Sigmoid colon (tissue), 7 donors: ENCODE results near the gene CFC1. TPM values are rescaled to one million over a fixed set of nuclear protein-coding genes. Genes with fewer than 3 reads are reported as not detected.

Source experiments
- polyA plus RNA-seq, 3 donors: library from polyadenylated mRNA; stranded (reverse); fragments of 200-250 nt; gene quantifications; one replicate each; pipeline ENCODE4 v1.2.3, GENCODE V29; 2013
- small RNA-seq, 3 donors: library from RNA; depleted of rRNA; stranded (forward); fragments of <200 nt; gene quantifications; one replicate each; pipeline ENCODE3, GENCODE V24; 2016
- total RNA-seq, 4 donors: library from RNA; depleted of rRNA; stranded (reverse); fragments of >200 nt; gene quantifications; one replicate each; pipeline ENCODE4 v1.1.0, GENCODE V29; 2016
- donor health status: healthy with polysubstance abuse.
- donor health status: Bipolar disorder and iron deficiency.
- donor health status: healthy.

Gene CFC1
- total and polyA plus RNA-seq, 7 donors, result 0.29 to 0.69 TPM; not detected in 5

Small RNA genes within 50 kb of the gene (small RNA-seq; reads per million reads assigned to genes)
- gene RF00017 (0 reads per million in 3 donors), gene RNU6-848P (0 reads per million in 3 donors)

Other genes with a start within 250 kb of the CFC1 start
- gene PTPN18, start 243.5 kb downstream of the CFC1 start, total RNA-seq, result 10 to 100 TPM; 30.0 to 39.2 (median 37.4) TPM
- gene PTPN18, start 243.5 kb downstream of the CFC1 start, polyA plus RNA-seq, result 100 to 1,000 TPM in 1 of 3 donors, 10 to 100 TPM in 2; 49.7 to 113 (median 55.3) TPM
- gene POTEI, start 90.2 kb downstream of the CFC1 start, total RNA-seq, result not detected
- gene POTEI, start 90.2 kb downstream of the CFC1 start, polyA plus RNA-seq, result under 1 TPM in 1 of 3 donors, not detected in 2; 0.03 TPM
- not detected for gene CFC1B, start 78.4 kb downstream of the CFC1 start, total RNA-seq
- gene CFC1B, start 78.4 kb downstream of the CFC1 start, polyA plus RNA-seq, result not detected
- not detected for gene POTEJ, start 11.9 kb upstream of the CFC1 start, total RNA-seq
- under 1 TPM in 1 of 3 donors, not detected in 2; 0.01 TPM for gene POTEJ, start 11.9 kb upstream of the CFC1 start, polyA plus RNA-seq
- gene GPR148, start 129.5 kb upstream of the CFC1 start, total RNA-seq, result not detected
- under 1 TPM in 1 of 3 donors, not detected in 2; 0.04 TPM for gene GPR148, start 129.5 kb upstream of the CFC1 start, polyA plus RNA-seq
- 1 to 10 TPM in 1 of 4 donors, under 1 TPM in 1, not detected in 2; 0.33 to 1.4 TPM for gene AMER3, start 156.0 kb upstream of the CFC1 start, total RNA-seq
- under 1 TPM; under 0.01 to 0.28 (median 0.23) TPM for gene AMER3, start 156.0 kb upstream of the CFC1 start, polyA plus RNA-seq
- 10 to 100 TPM; 15.8 to 32.4 (median 20.6) TPM for gene ARHGEF4, start 237.3 kb upstream of the CFC1 start, total RNA-seq
- 1 to 10 TPM in 2 of 3 donors, not detected in 1; 1.7 to 3.0 TPM for gene ARHGEF4, start 237.3 kb upstream of the CFC1 start, polyA plus RNA-seq